ENCODE measurements around the gene RGS7.

DNA sequence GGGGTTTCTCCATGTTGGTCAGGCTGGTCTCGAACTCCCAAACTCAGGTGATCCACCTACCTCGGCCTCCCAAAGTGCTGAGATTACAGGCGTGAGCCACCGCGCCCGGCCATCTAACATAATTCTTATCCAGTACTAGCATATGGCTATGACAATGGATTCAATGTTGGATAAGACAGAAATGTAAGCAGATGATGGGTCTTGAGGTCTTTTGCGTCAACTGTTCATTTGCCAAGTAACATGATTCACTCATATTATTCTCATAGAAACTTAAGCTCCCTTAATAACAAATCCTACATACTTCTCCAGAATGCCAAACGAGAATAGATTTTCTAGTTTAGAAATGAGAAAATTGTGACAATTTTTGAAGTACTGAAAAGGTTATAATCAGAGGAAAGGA lies 170.3 kb downstream of the RGS7 start:
- TF ChIP-seq, protein P1, sequence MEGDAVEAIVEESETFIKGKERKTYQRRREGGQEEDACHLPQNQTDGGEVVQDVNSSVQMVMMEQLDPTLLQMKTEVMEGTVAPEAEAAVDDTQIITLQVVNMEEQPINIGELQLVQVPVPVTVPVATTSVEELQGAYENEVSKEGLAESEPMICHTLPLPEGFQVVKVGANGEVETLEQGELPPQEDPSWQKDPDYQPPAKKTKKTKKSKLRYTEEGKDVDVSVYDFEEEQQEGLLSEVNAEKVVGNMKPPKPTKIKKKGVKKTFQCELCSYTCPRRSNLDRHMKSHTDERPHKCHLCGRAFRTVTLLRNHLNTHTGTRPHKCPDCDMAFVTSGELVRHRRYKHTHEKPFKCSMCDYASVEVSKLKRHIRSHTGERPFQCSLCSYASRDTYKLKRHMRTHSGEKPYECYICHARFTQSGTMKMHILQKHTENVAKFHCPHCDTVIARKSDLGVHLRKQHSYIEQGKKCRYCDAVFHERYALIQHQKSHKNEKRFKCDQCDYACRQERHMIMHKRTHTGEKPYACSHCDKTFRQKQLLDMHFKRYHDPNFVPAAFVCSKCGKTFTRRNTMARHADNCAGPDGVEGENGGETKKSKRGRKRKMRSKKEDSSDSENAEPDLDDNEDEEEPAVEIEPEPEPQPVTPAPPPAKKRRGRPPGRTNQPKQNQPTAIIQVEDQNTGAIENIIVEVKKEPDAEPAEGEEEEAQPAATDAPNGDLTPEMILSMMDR (IDR thresholded peaks at IDR 0.05; ENCODE audit: poor library complexity, severe bottlenecking) = no peak
- TF ChIP-seq POLR2AphosphoS5 (IDR thresholded peaks at IDR 0.05) (no peak), EP300 (conservative IDR thresholded peaks at IDR 0.05; ENCODE audit: poor library complexity, severe bottlenecking) (no peak), EZH2 (IDR thresholded peaks at IDR 0.05; ENCODE audit: borderline replicate concordance, insufficient read depth, low read length, poor library complexity, severe bottlenecking) (no peak), SMC3 (conservative IDR thresholded peaks at IDR 0.05; ENCODE audit: poor library complexity) (no peak), TAF1 (IDR thresholded peaks at IDR 0.05; ENCODE audit: low read depth) (no peak), MXI1 (conservative IDR thresholded peaks at IDR 0.05; ENCODE audit: poor library complexity, severe bottlenecking) (no peak)
